ENCODE data around the gene LYSMD3. TPM values are rescaled to one million over a fixed set of nuclear protein-coding genes. Genes with fewer than 3 reads are reported as not detected.

LYSMD3 gene
- total RNA-seq, 4 donors from 2014 or later: 10.8 to 21.9 (median 15.0) TPM

DNA sequence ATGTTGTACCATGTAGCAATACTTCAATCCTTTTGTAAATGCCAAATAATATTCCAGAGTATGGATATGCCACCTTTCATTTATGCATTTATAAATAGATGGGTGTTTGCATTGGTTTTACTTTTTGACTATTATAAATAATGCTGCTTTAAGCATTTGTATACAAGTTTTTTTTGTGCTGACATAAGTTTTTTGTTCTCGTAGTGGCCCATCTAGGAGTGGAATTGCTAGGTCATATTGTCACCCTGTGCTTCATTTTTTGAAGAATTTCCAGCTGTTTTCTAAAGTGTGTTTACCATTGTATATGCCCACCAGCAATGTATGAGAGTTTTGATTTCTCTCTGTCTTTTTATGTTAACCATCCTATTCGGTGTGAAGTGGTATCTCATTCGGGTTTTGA lies 36.1 kb upstream of the LYSMD3 start:
- Histone ChIP-seq H3K36me3 (no peaks in the 10 kb centered on the region), H3K27ac (no peak overlapping the region), H3K4me1 (no peaks in the 10 kb centered on the region), H3K4me3 (no peak overlapping the region), H3K9me3 (no peaks in the 10 kb centered on the region), H3K27me3 (no peaks in the 10 kb centered on the region)
- no peak for TF ChIP-seq POLR2A (IDR thresholded peaks at IDR 0.05)
- TF ChIP-seq, protein P1, sequence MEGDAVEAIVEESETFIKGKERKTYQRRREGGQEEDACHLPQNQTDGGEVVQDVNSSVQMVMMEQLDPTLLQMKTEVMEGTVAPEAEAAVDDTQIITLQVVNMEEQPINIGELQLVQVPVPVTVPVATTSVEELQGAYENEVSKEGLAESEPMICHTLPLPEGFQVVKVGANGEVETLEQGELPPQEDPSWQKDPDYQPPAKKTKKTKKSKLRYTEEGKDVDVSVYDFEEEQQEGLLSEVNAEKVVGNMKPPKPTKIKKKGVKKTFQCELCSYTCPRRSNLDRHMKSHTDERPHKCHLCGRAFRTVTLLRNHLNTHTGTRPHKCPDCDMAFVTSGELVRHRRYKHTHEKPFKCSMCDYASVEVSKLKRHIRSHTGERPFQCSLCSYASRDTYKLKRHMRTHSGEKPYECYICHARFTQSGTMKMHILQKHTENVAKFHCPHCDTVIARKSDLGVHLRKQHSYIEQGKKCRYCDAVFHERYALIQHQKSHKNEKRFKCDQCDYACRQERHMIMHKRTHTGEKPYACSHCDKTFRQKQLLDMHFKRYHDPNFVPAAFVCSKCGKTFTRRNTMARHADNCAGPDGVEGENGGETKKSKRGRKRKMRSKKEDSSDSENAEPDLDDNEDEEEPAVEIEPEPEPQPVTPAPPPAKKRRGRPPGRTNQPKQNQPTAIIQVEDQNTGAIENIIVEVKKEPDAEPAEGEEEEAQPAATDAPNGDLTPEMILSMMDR (IDR thresholded peaks at IDR 0.05): no peak
- DNase-seq: no peak

- Histone ChIP-seq H3K4me3 (no peak overlapping the region), H3K27me3 (peaks cover 0 to 10% of the 10 kb centered on the region in 2 donors), H3K9me3 (no peaks in the 10 kb centered on the region), H3K36me3 (no peaks in the 10 kb centered on the region), H3K4me1 (peaks cover 0 to 10% (median 4%) of the 10 kb centered on the region in 4 donors), H3K27ac (no peak overlapping the region)
- no peak for DNase-seq
- TF ChIP-seq, protein P1 (IDR thresholded peaks at IDR 0.05): no peak
- TF ChIP-seq POLR2A (IDR thresholded peaks at IDR 0.05): no peak
Measured at GRCh38 chr5:90563108-90563507, 33.7 kb upstream of the LYSMD3 start.

DNA sequence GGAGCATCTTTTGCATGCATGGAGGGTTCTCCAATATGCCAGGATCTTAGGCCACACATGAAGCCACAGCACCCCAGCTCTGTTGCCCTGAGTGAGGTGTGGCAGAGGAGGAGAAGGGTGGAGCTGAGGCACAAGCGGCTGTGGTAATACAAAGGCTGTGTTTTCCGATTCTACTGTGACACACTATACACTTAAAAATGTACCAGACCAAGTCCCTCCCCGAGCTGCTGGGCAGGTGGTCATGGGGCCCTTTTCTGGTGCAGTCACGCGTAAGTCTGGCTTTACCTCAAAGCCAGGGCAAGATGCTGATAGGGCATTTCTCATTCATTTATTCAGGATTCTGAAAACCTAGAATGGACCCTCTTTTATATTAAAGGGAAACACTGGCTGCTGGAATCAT lies 33.0 kb upstream of the LYSMD3 start:
- no peak overlapping the region for H3K27ac ChIP-seq
- peaks cover 0 to 10% (median 4%) of the 10 kb centered on the region in 4 donors for H3K4me1 ChIP-seq
- no peaks in the 10 kb centered on the region for H3K9me3 ChIP-seq
- no peak for TF ChIP-seq POLR2A (IDR thresholded peaks at IDR 0.05)
- TF ChIP-seq, protein P1 (IDR thresholded peaks at IDR 0.05): no peak
- no peaks in the 10 kb centered on the region for H3K36me3 ChIP-seq
- DNase-seq: no peak
- peaks cover 0 to 10% of the 10 kb centered on the region in 2 donors for H3K27me3 ChIP-seq
- H3K4me3 ChIP-seq: no peak overlapping the region

GRCh38 chr5:90561766-90562165 lies 32.4 kb upstream of the LYSMD3 start:
- TF ChIP-seq, protein P1 (IDR thresholded peaks at IDR 0.05): no peak
- no peak for TF ChIP-seq POLR2A (IDR thresholded peaks at IDR 0.05)
- no peak for DNase-seq

DNA sequence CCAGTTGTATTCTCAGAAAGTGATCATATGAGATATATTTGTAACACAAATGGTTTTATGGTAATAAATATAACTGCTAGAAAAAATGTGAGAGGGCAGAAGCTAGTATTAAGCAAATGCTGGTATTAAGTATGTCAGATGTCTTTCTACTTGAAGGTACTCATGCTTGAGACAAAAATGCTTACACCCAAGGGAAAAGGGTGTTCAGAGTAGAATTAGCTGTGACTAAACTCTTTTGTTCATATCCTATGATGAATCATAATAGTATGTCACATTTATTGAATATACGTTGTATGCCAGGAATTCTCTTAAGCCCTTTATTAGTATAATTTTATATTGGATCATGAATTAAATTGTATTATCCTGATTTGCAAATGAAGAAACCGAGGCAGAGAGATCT lies 31.4 kb upstream of the LYSMD3 start:
- Histone ChIP-seq H3K4me1 (peaks cover 0 to 10% (median 4%) of the 10 kb centered on the region in 4 donors), H3K9me3 (no peaks in the 10 kb centered on the region), H3K27me3 (peaks cover 0 to 10% of the 10 kb centered on the region in 2 donors), H3K4me3 (no peak overlapping the region), H3K27ac (no peak overlapping the region), H3K36me3 (no peaks in the 10 kb centered on the region)
- TF ChIP-seq, protein P1 (IDR thresholded peaks at IDR 0.05): no peak
- TF ChIP-seq POLR2A (IDR thresholded peaks at IDR 0.05): no peak
- no peak for DNase-seq

More at GRCh38 chr5:90561766-90562165, 32.4 kb upstream of the LYSMD3 start:
- peaks cover 0 to 10% (median 4%) of the 10 kb centered on the region in 4 donors for H3K4me1 ChIP-seq
- H3K27ac ChIP-seq: no peak overlapping the region
- H3K9me3 ChIP-seq: no peaks in the 10 kb centered on the region
- H3K36me3 ChIP-seq: no peaks in the 10 kb centered on the region
- peaks cover 0 to 10% of the 10 kb centered on the region in 2 donors for H3K27me3 ChIP-seq
- no peak overlapping the region for H3K4me3 ChIP-seq

All from Peyer's patch (tissue), 4 donors.